H1 (cell line): ENCODE measurements around the gene UBTD2. TPM values are rescaled to one million over a fixed set of nuclear protein-coding genes. Genes with fewer than 3 reads are reported as not detected.

Source experiments
- CTCF ChIA-PET: fragments of 300-600 bp; sonication (Branson Sonifier 250); formaldehyde crosslinking; loops from one replicate; lab custom pipeline; 2021; ENCODE audit not compliant: partially characterized antibody; lab: Charles Lee
- POLR2A ChIA-PET: fragments of 300-600 bp; sonication (Branson Sonifier 250); formaldehyde crosslinking; loops from one replicate; lab custom pipeline; 2021; ENCODE audit warnings: inconsistent platforms; ENCODE audit not compliant: partially characterized antibody; lab: Charles Lee
- DNase-seq, 2 experiments: peaks; one replicate each; pipeline versions ENCODE4 v3.0.0 to v3.0.0-alpha.2; 2010 to 2022; ENCODE audit warnings: low spot score in 2 of 2, low read depth in 1 of 2, mixed read lengths in 1 of 2
- FAIRE-seq: peaks from 2 replicates; lab custom pipeline; 2011; peaks lifted over from hg19 to GRCh38; lab: Jason Lieb, UNC
- H2AFZ ChIP-seq: 2 replicates; pipeline ENCODE4 v1.8.1; 2012; ENCODE audit warnings: low read length, inconsistent platforms
- H2AK5ac ChIP-seq: 2 replicates; pipeline ENCODE4 v1.6.1; 2013; ENCODE audit warnings: low read depth, low read length
- H2BK120ac ChIP-seq: replicated peaks from 2 replicates; pipeline ENCODE3; 2013; ENCODE audit warnings: low read depth, low read length, inconsistent platforms
- H2BK12ac ChIP-seq: 2 replicates; pipeline ENCODE4 v1.6.1; 2013; ENCODE audit warnings: low read depth, low read length
- H2BK15ac ChIP-seq: 2 replicates; pipeline ENCODE4 v1.6.1; 2013; ENCODE audit warnings: low read length
- H2BK20ac ChIP-seq: 2 replicates; pipeline ENCODE4 v1.6.1; 2013; ENCODE audit warnings: low read length
- H2BK5ac ChIP-seq: 2 replicates; pipeline ENCODE4 v1.6.1; 2013; ENCODE audit warnings: low read depth, low read length
- H3K14ac ChIP-seq: 2 replicates; pipeline ENCODE4 v1.6.1; 2013; ENCODE audit warnings: inconsistent platforms; ENCODE audit not compliant: insufficient read length
- H3K18ac ChIP-seq: 2 replicates; pipeline ENCODE4 v1.6.1; 2013; ENCODE audit warnings: low read length; ENCODE audit errors: extremely low read depth
- H3K23ac ChIP-seq: 2 replicates; pipeline ENCODE4 v1.6.1; 2013; ENCODE audit warnings: inconsistent platforms; ENCODE audit not compliant: insufficient read length
- H3K23me2 ChIP-seq: 2 replicates; pipeline ENCODE4 v1.6.1; 2013; ENCODE audit warnings: low read depth, low read length
- H3K27ac ChIP-seq: 2 replicates; pipeline ENCODE4 v1.6.1; 2011; ENCODE audit warnings: low read depth, low read length, inconsistent platforms
- H3K27me3 ChIP-seq, 4 experiments: replicated peaks in 1 of 4; 1 replicate in 1 of 4; 2 replicates in 3 of 4; pipeline versions ENCODE4 v1.6.1 to v1.8.1; 2011 to 2013; ENCODE audit warnings: low read length in 3 of 4, mild to moderate bottlenecking in 3 of 4, inconsistent platforms in 2 of 4, mixed read lengths in 2 of 4, moderate library complexity in 1 of 4; ENCODE audit not compliant: control insufficient read depth in 3 of 4, insufficient read depth in 3 of 4; ENCODE audit errors: extremely low read depth in 1 of 4
- H3K36me3 ChIP-seq, 4 experiments: 2 replicates each; pipeline versions ENCODE4 v1.6.1 to v1.8.1; 2011 to 2013; ENCODE audit warnings: mild to moderate bottlenecking in 4 of 4, low read length in 3 of 4, moderate library complexity in 2 of 4, control low read depth in 1 of 4, inconsistent platforms in 1 of 4; ENCODE audit not compliant: insufficient read depth in 4 of 4, control insufficient read depth in 2 of 4
- H3K4ac ChIP-seq: replicated peaks from 2 replicates; pipeline ENCODE3; 2013; ENCODE audit warnings: low read length, low read depth, mixed read lengths, inconsistent platforms; ENCODE audit not compliant: insufficient read length
- H3K4me1 ChIP-seq, 4 experiments: replicated peaks in 1 of 4; 1 replicate in 1 of 4; 2 replicates in 3 of 4; pipeline versions ENCODE4 v1.6.1 to v1.8.1; 2011 to 2013; ENCODE audit warnings: low read length in 3 of 4, inconsistent platforms in 2 of 4, mixed read lengths in 1 of 4; ENCODE audit not compliant: insufficient read depth in 4 of 4, control insufficient read depth in 3 of 4
- H3K4me2 ChIP-seq, 2 experiments: 2 replicates each; pipeline versions ENCODE4 v1.6.1 to v1.8.1; 2011 to 2013; ENCODE audit warnings: low read depth in 2 of 2, low read length in 2 of 2, control low read depth in 1 of 2, inconsistent platforms in 1 of 2, mild to moderate bottlenecking in 1 of 2; ENCODE audit not compliant: insufficient read depth in 1 of 2
- H3K4me3 ChIP-seq, 4 experiments: fragments of 200-600, 300-600 bp in 1 of 4; sonication (generic), shearing (Covaris generic), sonication (Bioruptor Twin) in 1 of 4; 2 replicates each; pipeline versions ENCODE4 v1.5.1 to v1.8.1; 2011 to 2016; ENCODE audit warnings: low read length in 4 of 4, low read depth in 3 of 4, control low read depth in 2 of 4, inconsistent platforms in 2 of 4, mild to moderate bottlenecking in 2 of 4, mixed read lengths in 1 of 4, moderate library complexity in 1 of 4; ENCODE audit not compliant: insufficient read depth in 2 of 4; ENCODE audit errors: extremely low read depth in 1 of 4
- H3K56ac ChIP-seq: replicated peaks from 2 replicates; pipeline ENCODE3; 2013; ENCODE audit warnings: low read depth, mild to moderate bottlenecking, mixed read lengths, low read length, inconsistent platforms; ENCODE audit not compliant: insufficient read length
- H3K79me1 ChIP-seq: 2 replicates; pipeline ENCODE4 v1.6.1; 2013; ENCODE audit warnings: low read depth, low read length, control low read depth
- H3K79me2 ChIP-seq, 2 experiments: 2 replicates each; pipeline versions ENCODE4 v1.6.1 to v1.8.1; 2012 to 2013; ENCODE audit warnings: low read length in 2 of 2, mild to moderate bottlenecking in 2 of 2, inconsistent platforms in 1 of 2; ENCODE audit not compliant: insufficient read depth in 2 of 2, control insufficient read depth in 1 of 2
- H3K9ac ChIP-seq, 4 experiments: replicated peaks in 1 of 4; 1 replicate in 1 of 4; 2 replicates in 3 of 4; pipeline versions ENCODE4 v1.6.1 to v1.8.1; 2011 to 2013; ENCODE audit warnings: low read depth in 3 of 4, low read length in 3 of 4, control low read depth in 2 of 4, mild to moderate bottlenecking in 2 of 4, moderate library complexity in 2 of 4, inconsistent platforms in 1 of 4; ENCODE audit errors: extremely low read depth in 1 of 4
- H3K9me3 ChIP-seq, 2 experiments: 2 replicates each; pipeline versions ENCODE4 v1.6.1 to v1.8.1; 2012 to 2013; ENCODE audit warnings: mild to moderate bottlenecking in 2 of 2, moderate library complexity in 2 of 2, control low read depth in 1 of 2, inconsistent platforms in 1 of 2, low read depth in 1 of 2, low read length in 1 of 2, mixed read lengths in 1 of 2; ENCODE audit not compliant: insufficient read depth in 2 of 2
- H4K20me1 ChIP-seq, 2 experiments: replicated peaks in 1 of 2; 2 replicates each; pipeline versions ENCODE3 to v1.8.1; 2011 to 2013; ENCODE audit warnings: inconsistent platforms in 2 of 2, low read length in 2 of 2, mild to moderate bottlenecking in 1 of 2; ENCODE audit not compliant: insufficient read depth in 2 of 2, control insufficient read depth in 1 of 2
- H4K5ac ChIP-seq: 2 replicates; pipeline ENCODE4 v1.6.1; 2013; ENCODE audit warnings: low read length, low read depth, mixed read lengths, inconsistent platforms; ENCODE audit not compliant: insufficient read length
- H4K8ac ChIP-seq: 2 replicates; pipeline ENCODE4 v1.8.0; 2013; ENCODE audit warnings: mild to moderate bottlenecking, moderate library complexity, low read length, inconsistent platforms; ENCODE audit not compliant: insufficient read depth; ENCODE audit errors: extremely low read depth
- H4K91ac ChIP-seq: replicated peaks from 2 replicates; pipeline ENCODE3; 2013; ENCODE audit warnings: low read length, mixed read lengths, inconsistent platforms; ENCODE audit not compliant: insufficient read length
- BCL11A ChIP-seq, 2 experiments: IDR thresholded peaks; one replicate each; pipeline ENCODE4 v1.6.1; 2011; ENCODE audit warnings: low read depth in 2 of 2, low read length in 2 of 2, mild to moderate bottlenecking in 2 of 2
- EGR1 ChIP-seq: IDR thresholded peaks from 2 replicates; pipeline ENCODE4 v1.6.1; 2011; ENCODE audit warnings: low read depth, low read length, borderline replicate concordance
- JUN ChIP-seq: IDR thresholded peaks from 2 replicates; pipeline ENCODE4 v1.6.1; 2011; ENCODE audit warnings: low read depth, mild to moderate bottlenecking, improper control_type of control experiment, low read length
- RAD21 ChIP-seq, 2 experiments: IDR thresholded peaks in 1 of 2; conservative IDR thresholded peaks in 1 of 2; 2 replicates each; pipeline ENCODE4 v1.6.1; 2011; ENCODE audit warnings: low read depth in 2 of 2, low read length in 2 of 2, improper control_type of control experiment in 1 of 2, inconsistent platforms in 1 of 2, mild to moderate bottlenecking in 1 of 2, moderate library complexity in 1 of 2
- SRF ChIP-seq: IDR thresholded peaks from 2 replicates; pipeline ENCODE4 v1.6.1; 2011; ENCODE audit warnings: mild to moderate bottlenecking, low read depth, low read length, moderate library complexity
- WGBS, 2 experiments: shearing (Covaris generic) in 1 of 2; methylation state at CpG; one replicate each; pipeline versions ENCODE4 v1.1.6 to v1.1.7; 2013 to 2015; ENCODE audit warnings: low lambda C conversion rate in 2 of 2, mixed read lengths in 2 of 2, inconsistent platforms in 1 of 2, low coverage in 1 of 2, missing lambda C conversion rate in 1 of 2; ENCODE audit not compliant: insufficient replicate concordance in 2 of 2, insufficient coverage in 1 of 2, insufficient read length in 1 of 2; ENCODE audit errors: extremely low coverage in 1 of 2, missing lambda C conversion rate in 1 of 2; 5-methylcytosine and 5-hydroxymethylcytosine counted together
- polyA plus RNA-seq, 7 experiments: library from polyadenylated mRNA; depleted of rRNA in 3 of 7; stranded (reverse) in 5 of 7; unstranded in 2 of 7; fragments of >200 nt in 5 of 7; fragments of 200-250 nt in 2 of 7; gene quantifications; 1 replicate in 5 of 7; 2 replicates in 1 of 7; 4 replicates in 1 of 7; pipeline versions ENCODE4 v1.2.1 to v1.2.3, GENCODE V29; 2011 to 2013; ENCODE audit warnings: missing spikeins in 2 of 7, mixed read lengths in 2 of 7
- total RNA-seq: library from RNA; stranded (reverse); fragmentation: NEBNext Ultra II Directional; extraction: Animal tissue kit (Norgen Biotek cat#: 25700); gene quantifications from 2 replicates; pipeline ENCODE4 v1.2.1, GENCODE V29; 2021

The UBTD2 gene
- total and polyA plus RNA-seq, 2 of the 8 experiments (the other 6 are each of a cell fraction or from before 2014, with no cell fraction given) = 14.5 to 39.2 TPM

DNA sequence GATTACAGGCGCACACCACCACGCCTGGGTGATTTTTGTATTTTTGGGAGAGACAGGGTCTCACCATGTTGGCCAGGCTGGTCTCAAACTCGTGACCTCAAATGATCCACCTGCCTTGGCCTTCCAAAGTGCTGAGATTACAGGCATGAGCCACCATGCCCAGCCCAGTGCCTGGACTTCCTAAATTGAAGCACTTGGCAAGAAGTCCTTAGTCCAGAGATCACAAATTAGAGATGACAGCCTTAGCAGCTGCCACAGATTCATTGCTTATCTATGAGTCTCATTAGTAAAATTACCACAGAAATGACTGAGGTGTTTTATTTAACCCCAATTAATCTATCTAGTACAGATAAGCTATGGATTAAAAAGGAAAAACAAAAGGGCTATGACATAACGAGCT lies 70.4 kb downstream of the UBTD2 start:
- no peak overlapping the region for H3K4ac ChIP-seq
- H3K14ac ChIP-seq = no peak overlapping the region
- no peak overlapping the region for H4K91ac ChIP-seq
- no peak overlapping the region for H3K56ac ChIP-seq
- TF ChIP-seq SRF (no peak), RAD21 (IDR thresholded peaks at IDR 0.05 in 1 of 2, conservative IDR thresholded peaks at IDR 0.05 in 1 of 2; ENCODE audit: low read depth in 2 of 2, low read length in 2 of 2) (no peak), EGR1 (no peak), BCL11A (IDR thresholded peaks at IDR 0.05; ENCODE audit: low read depth in 2 of 2, low read length in 2 of 2) (no peak), JUN (no peak)
- H3K79me2 ChIP-seq = peaks cover 0 to 33% of the 10 kb centered on the region in 2 experiments; a peak in 3 of 4 replicates
- H3K9me3 ChIP-seq = no peaks in the 10 kb centered on the region
- no peak overlapping the region for H3K27ac ChIP-seq
- peaks cover 5% of the 10 kb centered on the region for H3K79me1 ChIP-seq
- H2BK5ac ChIP-seq = no peak overlapping the region
- CTCF ChIA-PET = interaction anchor here (0.8 kb wide), 1 partner anchor 9 kb away, joined by 3 read pairs; no protein-coding TSS in a partner anchor
- no peak overlapping the region for H2BK12ac ChIP-seq
- H3K23me2 ChIP-seq = no peaks in the 10 kb centered on the region
- H2AK5ac ChIP-seq = no peak overlapping the region
- no peak overlapping the region for H2BK15ac ChIP-seq
- H3K23ac ChIP-seq = no peak overlapping the region
- 88% methylated on average over 4 of the region's 4 CpGs; no CpG with 5 or more reads in 1 of the 2 experiments for WGBS, 2 experiments
- no peaks in the 10 kb centered on the region for H3K27me3 ChIP-seq
- POLR2A ChIA-PET = interaction anchor here (0.5 kb wide), 1 partner anchor 56 kb away, joined by 3 read pairs; no protein-coding TSS in a partner anchor
- no peak overlapping the region for H4K5ac ChIP-seq
- no peak overlapping the region for H3K4me2 ChIP-seq
- no peak overlapping the region for H3K9ac ChIP-seq
- no peak overlapping the region for H2AFZ ChIP-seq
- peaks cover 0 to 3% of the 10 kb centered on the region in 2 experiments for H4K20me1 ChIP-seq
- H2BK120ac ChIP-seq = no peak overlapping the region
- peaks cover 5 to 31% (median 16%) of the 10 kb centered on the region in 4 experiments for H3K36me3 ChIP-seq
- no peak overlapping the region for H3K18ac ChIP-seq
- DNase-seq = no peak
- no peak overlapping the region for H2BK20ac ChIP-seq
- H3K4me1 ChIP-seq = no peaks in the 10 kb centered on the region
- no peak overlapping the region for H3K4me3 ChIP-seq
- FAIRE-seq = no peak
- H4K8ac ChIP-seq = no peak overlapping the region
